Frontal cortex (tissue), 4 donors: ENCODE data around the gene ZNF280B. TPM values are rescaled to one million over a fixed set of nuclear protein-coding genes. Genes with fewer than 3 reads are reported as not detected.
"Not testable (repeated sequence)": the region's sequence is repeated elsewhere in the genome, so short reads cannot be mapped to it uniquely, and the experiment has no call there.

ENCODE experiments used
- DNase-seq, 2 donors: peaks; one replicate each; pipeline ENCODE4 v3.0.0; 2012; ENCODE audit warnings: low spot score in 2 of 2
- FAIRE-seq: peaks from 2 replicates; lab custom pipeline; 2012; peaks lifted over from hg19 to GRCh38; lab: Jason Lieb, UNC
- total RNA-seq: library from RNA; depleted of rRNA; stranded (reverse); fragments of >200 nt; gene quantifications from one replicate; pipeline ENCODE4 v1.2.3, GENCODE V29; 2014
- donor health status: control.
- donor health status: control.
- donor health status: control.

The ZNF280B gene
- total RNA-seq, 1 donor from 2014 or later = 4.1 TPM

- not testable (repeated sequence) for DNase-seq, FAIRE-seq
Observed at GRCh38 chr22:22444007-22444589, 64.4 kb downstream of the ZNF280B start.

- FAIRE-seq = no peak
- DNase-seq = no peak
Observed at GRCh38 chr22:22442928-22443709, 65.4 kb downstream of the ZNF280B start.

GRCh38 chr22:22441626-22442025, 66.9 kb downstream of the ZNF280B start:
- FAIRE-seq = not testable (repeated sequence)

GRCh38 chr22:22440188-22440587, 68.4 kb downstream of the ZNF280B start:
- no peak for DNase-seq
- no peak for FAIRE-seq

More at GRCh38 chr22:22441626-22442025, 66.9 kb downstream of the ZNF280B start:
- DNase-seq = not testable (repeated sequence)

Other genes starting within 250 kb of the ZNF280B start
- gene ZNF280A, start 11.5 kb upstream of the ZNF280B start, total RNA-seq = not detected
- not detected for gene PRAME, start 50.5 kb upstream of the ZNF280B start, total RNA-seq
- gene GGTLC2, start 135.9 kb upstream of the ZNF280B start, total RNA-seq = not detected